HEK293 (cell line): ENCODE measurements around the gene IGFALS.
A peak's percentile ranks its signal among the peaks of the same experiment; 100 is the strongest.

ENCODE experiments used
- EGR2 ChIP-seq: fragments of 450-650 bp; formaldehyde crosslinking; IDR thresholded peaks from 2 replicates; pipeline ENCODE4 v1.5.1; 2016; ENCODE audit warnings: low read depth, missing biosample characterization, missing genetic modification characterization
- KLF7 ChIP-seq: fragments of 450-650 bp; formaldehyde crosslinking; IDR thresholded peaks from 2 replicates; pipeline ENCODE4 v1.5.1; 2016; ENCODE audit warnings: missing biosample characterization, missing genetic modification characterization, borderline replicate concordance
- KLF8 ChIP-seq: fragments of 450-650 bp; formaldehyde crosslinking; IDR thresholded peaks from 2 replicates; pipeline ENCODE4 v1.5.1; 2016; ENCODE audit warnings: missing biosample characterization, missing genetic modification characterization
- PRDM1 ChIP-seq: fragments of 450-650 bp; formaldehyde crosslinking; IDR thresholded peaks from 2 replicates; pipeline ENCODE4; 2016; ENCODE audit warnings: missing biosample characterization, missing genetic modification characterization
- RBAK ChIP-seq: fragments of 450-650 bp; formaldehyde crosslinking; IDR thresholded peaks from 2 replicates; pipeline ENCODE4 v1.5.1; 2016; ENCODE audit warnings: missing biosample characterization, missing genetic modification characterization
- TCF7L2 ChIP-seq: IDR thresholded peaks from 2 replicates; pipeline ENCODE4 v1.6.1; 2011; ENCODE audit warnings: low read depth, mild to moderate bottlenecking, inconsistent platforms, low read length, moderate library complexity, borderline replicate concordance
- WT1 ChIP-seq: fragments of 450-650 bp; formaldehyde crosslinking; IDR thresholded peaks from 2 replicates; pipeline ENCODE4 v1.5.1; 2016; ENCODE audit warnings: missing biosample characterization, missing genetic modification characterization
- ZBTB48 ChIP-seq: fragments of 450-650 bp; formaldehyde crosslinking; IDR thresholded peaks from 2 replicates; pipeline ENCODE4 v1.5.1; 2016; ENCODE audit warnings: missing biosample characterization, missing genetic modification characterization
- ZBTB49 ChIP-seq: fragments of 450-650 bp; formaldehyde crosslinking; IDR thresholded peaks from 2 replicates; pipeline ENCODE4 v1.5.1; 2016; ENCODE audit warnings: missing biosample characterization, missing genetic modification characterization, low read depth
- ZBTB6 ChIP-seq: fragments of 450-650 bp; formaldehyde crosslinking; IDR thresholded peaks from 2 replicates; pipeline ENCODE4 v1.5.1; 2017; ENCODE audit warnings: missing biosample characterization, missing genetic modification characterization
- ZNF114 ChIP-seq: fragments of 450-650 bp; formaldehyde crosslinking; IDR thresholded peaks from 2 replicates; pipeline ENCODE4 v1.5.0; 2017; ENCODE audit warnings: missing biosample characterization, missing genetic modification characterization
- ZNF121 ChIP-seq: fragments of 450-650 bp; formaldehyde crosslinking; IDR thresholded peaks from 2 replicates; pipeline ENCODE4 v1.5.1; 2016; ENCODE audit warnings: missing biosample characterization, missing genetic modification characterization
- ZNF148 ChIP-seq: fragments of 450-650 bp; formaldehyde crosslinking; IDR thresholded peaks from 2 replicates; pipeline ENCODE4 v1.5.0; 2017; ENCODE audit warnings: missing biosample characterization, missing genetic modification characterization, borderline replicate concordance
- ZNF2 ChIP-seq: fragments of 450-650 bp; formaldehyde crosslinking; IDR thresholded peaks from 2 replicates; pipeline ENCODE4 v1.5.1; 2016; ENCODE audit warnings: missing biosample characterization, missing genetic modification characterization
- ZNF23 ChIP-seq: fragments of 450-650 bp; formaldehyde crosslinking; IDR thresholded peaks from 2 replicates; pipeline ENCODE4 v1.5.1; 2016; ENCODE audit warnings: missing biosample characterization, missing genetic modification characterization, borderline replicate concordance
- ZNF24 ChIP-seq: fragments of 450-650 bp; formaldehyde crosslinking; IDR thresholded peaks from 2 replicates; pipeline ENCODE4 v1.5.1; 2016; ENCODE audit warnings: missing biosample characterization, missing genetic modification characterization
- ZNF280C ChIP-seq: fragments of 450-650 bp; formaldehyde crosslinking; IDR thresholded peaks from 2 replicates; pipeline ENCODE4 v1.5.1; 2016; ENCODE audit warnings: missing biosample characterization, missing genetic modification characterization
- ZNF529 ChIP-seq: fragments of 450-650 bp; formaldehyde crosslinking; IDR thresholded peaks from 2 replicates; pipeline ENCODE4 v1.5.1; 2017; ENCODE audit warnings: missing genetic modification characterization, missing biosample characterization; ENCODE audit not compliant: insufficient replicate concordance
- ZNF549 ChIP-seq: fragments of 450-650 bp; IDR thresholded peaks from 2 replicates; pipeline ENCODE4 v1.5.1; 2018; ENCODE audit warnings: missing biosample characterization, missing genetic modification characterization, mild to moderate bottlenecking, inconsistent platforms, moderate library complexity
- ZNF600 ChIP-seq: fragments of 450-650 bp; formaldehyde crosslinking; IDR thresholded peaks from 2 replicates; pipeline ENCODE4 v1.5.1; 2016; ENCODE audit warnings: missing biosample characterization, missing genetic modification characterization
- ZNF610 ChIP-seq: fragments of 450-650 bp; formaldehyde crosslinking; IDR thresholded peaks from 2 replicates; pipeline ENCODE4 v1.5.1; 2016; ENCODE audit warnings: missing biosample characterization, missing genetic modification characterization, borderline replicate concordance
- ZNF701 ChIP-seq: fragments of 450-650 bp; formaldehyde crosslinking; IDR thresholded peaks from 2 replicates; pipeline ENCODE4 v1.5.1; 2016; ENCODE audit warnings: missing biosample characterization, missing genetic modification characterization
- ZNF791 ChIP-seq: fragments of 450-650 bp; formaldehyde crosslinking; IDR thresholded peaks from 2 replicates; pipeline ENCODE4 v1.5.1; 2016; ENCODE audit warnings: missing biosample characterization, missing genetic modification characterization
- ZSCAN5A ChIP-seq: fragments of 450-650 bp; formaldehyde crosslinking; IDR thresholded peaks from 2 replicates; pipeline ENCODE4 v1.5.1; 2016; ENCODE audit warnings: missing biosample characterization, missing genetic modification characterization
- TF ChIP-seq, protein P1 (sequence below): sonication (generic); formaldehyde crosslinking; IDR thresholded peaks from 2 replicates; pipeline ENCODE4 v1.8.1; 2022; ENCODE audit warnings: mild to moderate bottlenecking, moderate library complexity, missing genetic modification reagents
- TF ChIP-seq, protein P2 (sequence below): fragments of 450-650 bp; formaldehyde crosslinking; IDR thresholded peaks from 2 replicates; pipeline ENCODE4; 2016; ENCODE audit warnings: missing biosample characterization, missing genetic modification characterization

IGFALS gene

DNA sequence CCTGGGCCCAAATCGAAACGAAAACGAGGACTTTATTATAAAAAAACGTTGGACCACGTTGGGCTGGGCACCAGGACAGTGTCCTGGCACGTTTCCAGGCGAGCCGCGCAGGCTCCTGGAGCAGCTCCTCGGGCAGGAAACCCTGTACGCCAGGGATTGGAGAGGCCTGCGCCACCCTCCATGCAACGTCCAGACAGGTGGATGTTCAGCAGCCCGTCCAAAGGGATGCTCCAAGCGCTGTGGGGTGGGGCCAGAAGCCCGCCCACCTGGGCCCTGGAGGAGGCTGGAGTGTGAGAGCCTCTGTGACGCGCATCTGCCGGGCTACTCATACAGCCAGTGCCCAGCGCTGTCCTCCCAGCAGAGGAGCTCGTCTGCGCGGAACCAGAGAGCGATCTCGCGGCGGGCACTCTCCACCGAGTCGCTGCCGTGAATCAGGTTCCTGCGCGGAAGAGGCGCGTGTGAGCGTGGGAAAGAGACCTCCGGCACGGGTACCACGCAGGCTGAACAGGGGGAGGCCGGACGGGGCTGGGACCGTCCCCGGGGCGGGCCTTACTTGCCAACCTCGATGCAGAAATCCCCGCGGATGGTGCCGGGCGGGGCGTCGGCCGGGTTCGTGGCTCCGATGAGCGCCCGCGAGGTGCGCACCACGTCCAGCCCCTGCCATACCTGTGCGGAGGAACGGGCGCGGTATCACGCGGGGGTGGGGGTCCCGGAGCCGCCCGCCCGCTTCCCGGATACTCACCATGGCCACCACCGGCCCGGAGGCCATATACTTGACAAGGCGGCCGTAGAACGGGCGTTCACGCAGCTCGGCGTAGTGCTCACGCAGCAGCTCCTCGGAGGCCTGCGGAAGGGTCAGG lies 22.9 kb downstream of the IGFALS start (continued):
- TF ChIP-seq ZNF148 (no peak), ZBTB49 (no peak), ZNF610 (tag by site-specific recombination) (no peak), ZNF701 (no peak), ZNF600 (peak; percentile 61), ZNF549 (tag by site-specific recombination) (no peak), WT1 (tag by site-specific recombination) (no peak), ZNF114 (tag by site-specific recombination) (no peak), KLF8 (peak; percentile 93), PRDM1 (no peak), TCF7L2 (no peak), ZNF121 (tag by site-specific recombination) (no peak), ZNF280C (tag by site-specific recombination) (no peak), ZNF2 (tag by site-specific recombination) (peak; percentile 76), KLF7 (tag by site-specific recombination) (peak; percentile 46; the same call in 1 of the 2 replicates), ZNF23 (tag by site-specific recombination) (no peak), RBAK (tag by site-specific recombination) (no peak), EGR2 (tag by site-specific recombination) (no peak; the same call in 1 of the 2 replicates), ZNF791 (tag by site-specific recombination) (no peak), ZNF529 (tag by site-specific recombination) (no peak), ZBTB6 (tag by site-specific recombination) (no peak), ZNF24 (tag by site-specific recombination) (no peak; the same call in 1 of the 2 replicates), ZBTB48 (tag by site-specific recombination) (no peak), ZSCAN5A (0 out of 2 replicates have a peak, but pooled peaks have one; percentile 32)
- TF ChIP-seq, protein P1, sequence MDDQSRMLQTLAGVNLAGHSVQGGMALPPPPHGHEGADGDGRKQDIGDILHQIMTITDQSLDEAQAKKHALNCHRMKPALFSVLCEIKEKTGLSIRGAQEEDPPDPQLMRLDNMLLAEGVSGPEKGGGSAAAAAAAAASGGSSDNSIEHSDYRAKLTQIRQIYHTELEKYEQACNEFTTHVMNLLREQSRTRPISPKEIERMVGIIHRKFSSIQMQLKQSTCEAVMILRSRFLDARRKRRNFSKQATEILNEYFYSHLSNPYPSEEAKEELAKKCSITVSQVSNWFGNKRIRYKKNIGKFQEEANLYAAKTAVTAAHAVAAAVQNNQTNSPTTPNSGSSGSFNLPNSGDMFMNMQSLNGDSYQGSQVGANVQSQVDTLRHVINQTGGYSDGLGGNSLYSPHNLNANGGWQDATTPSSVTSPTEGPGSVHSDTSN (CRISPR knock-in tag), result no peak
- TF ChIP-seq, protein P2, sequence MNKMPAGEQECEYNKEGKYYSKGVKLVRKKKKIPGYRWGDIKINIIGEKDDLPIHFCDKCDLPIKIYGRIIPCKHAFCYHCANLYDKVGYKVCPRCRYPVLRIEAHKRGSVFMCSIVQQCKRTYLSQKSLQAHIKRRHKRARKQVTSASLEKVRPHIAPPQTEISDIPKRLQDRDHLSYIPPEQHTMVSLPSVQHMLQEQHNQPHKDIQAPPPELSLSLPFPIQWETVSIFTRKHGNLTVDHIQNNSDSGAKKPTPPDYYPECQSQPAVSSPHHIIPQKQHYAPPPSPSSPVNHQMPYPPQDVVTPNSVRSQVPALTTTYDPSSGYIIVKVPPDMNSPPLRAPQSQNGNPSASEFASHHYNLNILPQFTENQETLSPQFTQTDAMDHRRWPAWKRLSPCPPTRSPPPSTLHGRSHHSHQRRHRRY, result no peak
